ENCODE results near the gene ADAMTS17. TPM values are rescaled to one million over a fixed set of nuclear protein-coding genes. Genes with fewer than 3 reads are reported as not detected.

ADAMTS17 gene
- total and polyA plus RNA-seq, 2 experiments from 2014 or later: 0.69 to 3.3 TPM

DNA sequence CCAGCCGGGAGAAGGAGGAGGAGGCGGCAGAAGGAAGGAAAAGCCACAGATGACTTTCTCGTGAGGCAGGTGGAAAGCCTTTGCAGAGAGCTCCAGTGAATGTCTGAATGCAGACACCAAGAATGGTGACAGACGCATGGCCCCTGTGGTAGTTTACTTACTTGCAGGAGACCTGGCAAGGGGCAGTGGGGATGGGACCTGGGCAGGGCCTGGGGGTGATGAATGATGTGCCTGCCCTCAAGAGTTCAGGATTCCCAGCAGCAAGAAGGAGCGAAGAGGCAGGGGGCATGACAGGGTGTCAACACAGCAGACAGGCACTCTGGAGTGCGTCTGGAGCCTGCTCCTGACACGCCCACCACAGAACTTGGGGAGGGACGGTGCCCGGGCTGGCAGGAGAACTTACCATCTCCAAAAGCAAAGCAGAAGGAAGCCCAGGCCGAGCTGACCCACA, 348.1 kb downstream of the ADAMTS17 start:
- Histone ChIP-seq H3K27ac (no peak overlapping the region), H3K4me3 (no peak overlapping the region), H3K36me3 (no peaks in the 10 kb centered on the region), H3K27me3 (no peaks in the 10 kb centered on the region), H3K9me3 (ENCODE audit: low read depth) (no peaks in the 10 kb centered on the region), H3K4me1 (ENCODE audit: low read depth) (peaks cover 9% of the 10 kb centered on the region)
- DNase-seq (ENCODE audit: low read depth in 1 of 2, low spot score in 1 of 2): peak in 1 of 2 donors; percentile 43
- no peak for TF ChIP-seq CTCF (IDR thresholded peaks at IDR 0.05; ENCODE audit: low read depth, low read length)

- no peak for DNase-seq (ENCODE audit: low read depth in 1 of 2, low spot score in 1 of 2)
- no peaks in the 10 kb centered on the region for H3K36me3 ChIP-seq
- H3K4me3 ChIP-seq: no peak overlapping the region
- H3K27ac ChIP-seq: no peak overlapping the region
- no peaks in the 10 kb centered on the region for H3K27me3 ChIP-seq
- no peak for TF ChIP-seq CTCF (IDR thresholded peaks at IDR 0.05; ENCODE audit: low read depth, low read length)
- no peaks in the 10 kb centered on the region for H3K9me3 ChIP-seq (ENCODE audit: low read depth)
- H3K4me1 ChIP-seq (ENCODE audit: low read depth): peaks cover 9% of the 10 kb centered on the region
Observed at GRCh38 chr15:99993262-99993661, 348.5 kb downstream of the ADAMTS17 start.

DNA sequence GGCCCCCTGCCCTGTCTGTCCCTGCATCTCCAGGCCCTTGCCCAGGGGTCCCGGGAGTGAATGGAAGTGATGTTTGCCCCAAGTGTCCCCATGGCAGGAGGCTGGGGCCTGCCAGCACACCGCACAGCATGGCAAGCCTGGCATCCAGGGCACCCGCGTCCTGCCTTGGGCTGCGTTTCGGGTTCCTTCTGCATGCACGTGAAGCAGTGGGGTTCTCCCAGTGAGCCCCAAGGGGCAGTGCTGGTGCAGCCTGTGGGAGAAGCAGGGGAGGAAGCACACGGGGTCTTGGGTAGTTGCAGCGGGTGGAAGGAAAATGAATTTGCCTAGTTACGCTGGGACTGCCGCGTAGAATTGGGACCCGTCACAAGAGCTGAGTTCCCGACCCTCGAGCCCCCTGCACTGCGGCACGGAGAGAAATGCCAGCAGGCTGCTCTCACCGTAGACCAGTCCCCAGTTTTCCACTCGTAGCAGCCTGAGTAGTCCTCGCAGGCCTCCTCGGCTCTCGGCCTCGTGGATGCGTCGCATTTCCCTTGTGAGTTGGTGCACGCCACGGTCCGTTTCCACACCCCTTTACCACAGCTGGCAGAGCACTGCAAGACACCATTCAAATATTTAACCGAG, 349.1 kb downstream of the ADAMTS17 start:
- no peaks in the 10 kb centered on the region for H3K36me3 ChIP-seq
- H3K27me3 ChIP-seq: no peaks in the 10 kb centered on the region
- H3K4me1 ChIP-seq (ENCODE audit: low read depth): peaks cover 9% of the 10 kb centered on the region
- DNase-seq (ENCODE audit: low read depth in 1 of 2, low spot score in 1 of 2): no peak
- H3K4me3 ChIP-seq: no peak overlapping the region
- H3K27ac ChIP-seq: no peak overlapping the region
- H3K9me3 ChIP-seq (ENCODE audit: low read depth): no peaks in the 10 kb centered on the region
- TF ChIP-seq CTCF (IDR thresholded peaks at IDR 0.05; ENCODE audit: low read depth, low read length): no peak

DNA sequence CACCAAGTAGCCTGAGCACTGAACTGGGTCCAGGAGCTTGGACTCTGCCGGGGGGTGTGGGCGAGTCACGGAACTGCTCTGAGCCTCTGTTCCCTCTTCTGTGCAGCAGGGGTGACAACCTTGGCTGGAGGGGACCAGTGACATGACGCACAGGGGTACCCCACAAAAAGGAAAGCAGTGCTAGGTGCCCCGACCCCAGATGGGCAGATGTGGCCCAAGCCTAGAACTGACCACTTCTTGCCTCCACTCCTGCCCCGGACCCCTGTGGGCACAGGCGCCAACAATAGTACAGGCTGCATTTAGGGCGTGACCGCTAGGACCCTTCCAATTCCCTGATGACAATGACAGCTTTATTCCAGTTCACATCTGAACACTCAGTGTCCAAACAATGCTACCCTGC, 352.7 kb downstream of the ADAMTS17 start:
- TF ChIP-seq CTCF (IDR thresholded peaks at IDR 0.05; ENCODE audit: low read depth, low read length): no peak
- no peak for DNase-seq (ENCODE audit: low read depth in 1 of 2, low spot score in 1 of 2)
- Histone ChIP-seq H3K36me3 (no peaks in the 10 kb centered on the region), H3K27me3 (no peaks in the 10 kb centered on the region), H3K9me3 (ENCODE audit: low read depth) (no peaks in the 10 kb centered on the region), H3K4me1 (ENCODE audit: low read depth) (peaks cover 3% of the 10 kb centered on the region), H3K27ac (no peak overlapping the region), H3K4me3 (no peak overlapping the region)

- Histone ChIP-seq H3K4me1 (ENCODE audit: low read depth) (peaks cover 4% of the 10 kb centered on the region), H3K27ac (no peak overlapping the region), H3K27me3 (no peaks in the 10 kb centered on the region), H3K9me3 (ENCODE audit: low read depth) (no peaks in the 10 kb centered on the region), H3K4me3 (no peak overlapping the region), H3K36me3 (no peaks in the 10 kb centered on the region)
- no peak for TF ChIP-seq CTCF (IDR thresholded peaks at IDR 0.05; ENCODE audit: low read depth, low read length)
- no peak for DNase-seq (ENCODE audit: low read depth in 1 of 2, low spot score in 1 of 2)
Observed at GRCh38 chr15:99987701-99988100, 354.1 kb downstream of the ADAMTS17 start.
